H1 (cell line): ENCODE data around the gene SMARCC2. TPM values are rescaled to one million over a fixed set of nuclear protein-coding genes. Genes with fewer than 3 reads are reported as not detected.

Source experiments
- KDM4A ChIP-seq: IDR thresholded peaks from one replicate; pipeline ENCODE4 v1.7.1; 2012; ENCODE audit warnings: low read depth, mild to moderate bottlenecking, moderate library complexity, low read length, inconsistent platforms; ENCODE audit not compliant: severe bottlenecking
- SP1 ChIP-seq: IDR thresholded peaks from 2 replicates; pipeline ENCODE4 v1.6.1; 2011; ENCODE audit warnings: low read depth, low read length
- USF2 ChIP-seq: IDR thresholded peaks from 2 replicates; pipeline ENCODE4 v1.6.1; 2011; ENCODE audit warnings: low read length, improper control_type of control experiment
- ZNF274 ChIP-seq: IDR thresholded peaks from 2 replicates; pipeline ENCODE4 v1.7.0; 2012; ENCODE audit warnings: low read length, borderline replicate concordance; ENCODE audit errors: extremely low read depth
- polyA plus RNA-seq, 7 experiments: library from polyadenylated mRNA; depleted of rRNA in 3 of 7; stranded (reverse) in 5 of 7; unstranded in 2 of 7; fragments of >200 nt in 5 of 7; fragments of 200-250 nt in 2 of 7; gene quantifications; 1 replicate in 5 of 7; 2 replicates in 1 of 7; 4 replicates in 1 of 7; pipeline versions ENCODE4 v1.2.1 to v1.2.3, GENCODE V29; 2011 to 2013; ENCODE audit warnings: missing spikeins in 2 of 7, mixed read lengths in 2 of 7
- total RNA-seq: library from RNA; stranded (reverse); fragmentation: NEBNext Ultra II Directional; extraction: Animal tissue kit (Norgen Biotek cat#: 25700); gene quantifications from 2 replicates; pipeline ENCODE4 v1.2.1, GENCODE V29; 2021

SMARCC2 gene
- total and polyA plus RNA-seq, 2 of the 8 experiments (the other 6 are each of a cell fraction or from before 2014, with no cell fraction given): 33.9 to 78.5 TPM

GRCh38 chr12:56121204-56121870, 67.9 kb downstream of the SMARCC2 start (continued):
- TF ChIP-seq USF2: no peak
- TF ChIP-seq ZNF274: no peak
- TF ChIP-seq KDM4A: no peak
- no peak for TF ChIP-seq SP1
